Esophagus muscularis mucosa (tissue), 4 donors: ENCODE results near the gene FADS1. TPM values are rescaled to one million over a fixed set of nuclear protein-coding genes. Genes with fewer than 3 reads are reported as not detected.

Experiments used
- DNase-seq: peaks from one replicate; pipeline ENCODE4 v3.0.0-alpha.2; 2017; ENCODE audit errors: extremely low spot score
- H3K27ac ChIP-seq, 4 donors: fragments of 200-600 bp; sonication (generic); replicated peaks in 1 of 4; 1 replicate in 3 of 4; 2 replicates in 1 of 4; pipeline ENCODE4 v1.5.1; 2016 to 2019; ENCODE audit warnings: mild to moderate bottlenecking in 1 of 4
- H3K27me3 ChIP-seq, 4 donors: fragments of 200-600 bp; sonication (generic); one replicate each; pipeline versions ENCODE4 v1.5.1 to v1.6.0; 2016 to 2019
- H3K36me3 ChIP-seq, 4 donors: fragments of 200-600 bp; sonication (generic); one replicate each; pipeline ENCODE4 v1.5.1; 2016 to 2019
- H3K4me1 ChIP-seq, 4 donors: fragments of 200-600 bp; sonication (generic); one replicate each; pipeline ENCODE4 v1.5.1; 2016 to 2019
- H3K4me3 ChIP-seq, 4 donors: fragments of 200-600 bp; sonication (generic); 1 replicate in 2 of 4; 2 replicates in 2 of 4; pipeline ENCODE4 v1.5.1; 2016 to 2019; ENCODE audit warnings: mild to moderate bottlenecking in 4 of 4, moderate library complexity in 1 of 4
- H3K9me3 ChIP-seq, 4 donors: fragments of 200-600 bp; sonication (generic); 1 replicate in 3 of 4; 2 replicates in 1 of 4; pipeline ENCODE4 v1.5.1; 2016 to 2019
- CTCF ChIP-seq, 3 experiments: fragments of 200-600 bp in 2 of 3; fragments of 450-650 bp in 1 of 3; sonication (generic) in 2 of 3; IDR thresholded peaks; one replicate each; pipeline ENCODE4 v1.5.1; 2017 to 2019; ENCODE audit warnings: antibody characterized with exemption in 3 of 3, mild to moderate bottlenecking in 2 of 3, moderate library complexity in 1 of 3
- EP300 ChIP-seq: sonication (generic); formaldehyde crosslinking; IDR thresholded peaks from one replicate; pipeline ENCODE4 v1.6.1; 2017; ENCODE audit warnings: antibody characterized with exemption
- POLR2A ChIP-seq: fragments of 450-650 bp; IDR thresholded peaks from one replicate; pipeline ENCODE4 v1.6.1; 2017; ENCODE audit warnings: antibody characterized with exemption, moderate library complexity, mild to moderate bottlenecking, low read depth
- POLR2AphosphoS5 ChIP-seq, 2 donors: sonication (generic); formaldehyde crosslinking; IDR thresholded peaks; one replicate each; pipeline ENCODE4 v1.6.1; 2017; ENCODE audit warnings: antibody characterized with exemption in 2 of 2
- WGBS: methylation state at CpG from one replicate; pipeline ENCODE4 v1.1.5; 2018; 5-methylcytosine and 5-hydroxymethylcytosine counted together
- intact Hi-C: fragments of 100-400 bp; cut with DNase I; formaldehyde crosslinking; loops from one replicate; pipeline ENCODE4 v1.15.1; 2023
- total RNA-seq, 4 donors: library from RNA; depleted of rRNA; stranded (reverse); fragments of >200 nt; gene quantifications; one replicate each; pipeline versions ENCODE4 v1.1.0 to v1.2.1, GENCODE V29; 2016

FADS1 gene
- total RNA-seq, 4 donors from 2014 or later, result 20.2 to 26.0 (median 23.8) TPM

GRCh38 chr11:61762223-61762615 is 54.6 kb downstream of the FADS1 start:
- WGBS, result 68% methylated on average over 8 of the region's 10 CpGs
- H3K36me3 ChIP-seq, result no peaks in the 10 kb centered on the region
- H3K4me3 ChIP-seq, result no peak overlapping the region
- H3K27ac ChIP-seq, result no peak overlapping the region
- no peaks in the 10 kb centered on the region for H3K9me3 ChIP-seq
- peaks cover 0 to 49% (median 5%) of the 10 kb centered on the region in 4 donors for H3K27me3 ChIP-seq
- no peaks in the 10 kb centered on the region for H3K4me1 ChIP-seq
- no peak for DNase-seq
- TF ChIP-seq CTCF (IDR thresholded peaks at IDR 0.05) (no peak), POLR2AphosphoS5 (IDR thresholded peaks at IDR 0.05) (no peak), EP300 (no peak), POLR2A (no peak)
- intact Hi-C loops, result no loop called here

- Histone ChIP-seq H3K27ac (no peak overlapping the region), H3K27me3 (peaks cover 0 to 49% (median 5%) of the 10 kb centered on the region in 4 donors), H3K36me3 (no peaks in the 10 kb centered on the region), H3K9me3 (no peaks in the 10 kb centered on the region), H3K4me1 (no peaks in the 10 kb centered on the region), H3K4me3 (no peak overlapping the region)
- intact Hi-C loops, result no loop called here
- TF ChIP-seq POLR2AphosphoS5 (IDR thresholded peaks at IDR 0.05) (no peak), CTCF (IDR thresholded peaks at IDR 0.05) (no peak), POLR2A (no peak), EP300 (no peak)
- WGBS, result 90% methylated on average over 8 of the region's 11 CpGs
- no peak for DNase-seq
These were observed 55.2 kb downstream of the FADS1 start for GRCh38 chr11:61761440-61762222.

GRCh38 chr11:61760946-61761345 is 55.9 kb downstream of the FADS1 start:
- no peak overlapping the region for H3K27ac ChIP-seq
- intact Hi-C loops, result no loop called here
- H3K9me3 ChIP-seq, result no peaks in the 10 kb centered on the region
- no peak overlapping the region for H3K4me3 ChIP-seq
- no peak for TF ChIP-seq POLR2A
- no peaks in the 10 kb centered on the region for H3K36me3 ChIP-seq
- 85% methylated on average over 12 of the region's 13 CpGs for WGBS
- DNase-seq, result no peak
- H3K27me3 ChIP-seq, result peaks cover 0 to 49% (median 5%) of the 10 kb centered on the region in 4 donors
- H3K4me1 ChIP-seq, result peaks cover 0 to 3% (median 0%) of the 10 kb centered on the region in 4 donors

- Histone ChIP-seq H3K36me3 (no peaks in the 10 kb centered on the region), H3K4me1 (peaks cover 4 to 9% (median 7%) of the 10 kb centered on the region in 4 donors), H3K27me3 (peaks cover 0 to 35% (median 7%) of the 10 kb centered on the region in 4 donors), H3K9me3 (no peaks in the 10 kb centered on the region), H3K4me3 (no peak overlapping the region), H3K27ac (no peak overlapping the region)
- TF ChIP-seq POLR2A (no peak), CTCF (IDR thresholded peaks at IDR 0.05) (no peak), EP300 (no peak), POLR2AphosphoS5 (IDR thresholded peaks at IDR 0.05) (no peak)
- intact Hi-C loops, result no loop called here
- no peak for DNase-seq
- WGBS, result 86% methylated on average over 10 of the region's 15 CpGs
These were observed 59.5 kb downstream of the FADS1 start for GRCh38 chr11:61757213-61757862.

GRCh38 chr11:61756452-61757212 is 60.2 kb downstream of the FADS1 start:
- TF ChIP-seq POLR2AphosphoS5 (IDR thresholded peaks at IDR 0.05) (no peak), CTCF (IDR thresholded peaks at IDR 0.05) (no peak), POLR2A (no peak)
- H3K9me3 ChIP-seq, result no peaks in the 10 kb centered on the region
- H3K4me1 ChIP-seq, result peaks cover 4 to 15% (median 13%) of the 10 kb centered on the region in 4 donors
- intact Hi-C loops, result no loop called here
- WGBS, result 85% methylated on average over 5 of the region's 9 CpGs
- H3K36me3 ChIP-seq, result no peaks in the 10 kb centered on the region
- peaks cover 0 to 34% (median 12%) of the 10 kb centered on the region in 4 donors for H3K27me3 ChIP-seq
- no peak overlapping the region for H3K4me3 ChIP-seq
- no peak overlapping the region for H3K27ac ChIP-seq
- DNase-seq, result no peak
